Ascending aorta (tissue), 2 donors: ENCODE results near the gene RHOBTB3. TPM values are rescaled to one million over a fixed set of nuclear protein-coding genes. Genes with fewer than 3 reads are reported as not detected.
"Not testable (repeated sequence)": the region's sequence is repeated elsewhere in the genome, so short reads cannot be mapped to it uniquely, and the experiment has no call there.

Source experiments
- DNase-seq, 2 donors: peaks; one replicate each; pipeline ENCODE4 v3.0.0-alpha.2; 2019; ENCODE audit warnings: low spot score in 2 of 2
- H3K27ac ChIP-seq, 2 donors: fragments of 200-600 bp; sonication (generic); one replicate each; pipeline ENCODE4 v1.5.1; 2016 to 2017; ENCODE audit warnings: mild to moderate bottlenecking in 1 of 2
- H3K27me3 ChIP-seq: fragments of 200-600 bp; sonication (generic); one replicate; pipeline ENCODE4 v1.5.1; 2017
- H3K36me3 ChIP-seq, 2 donors: fragments of 200-600 bp; sonication (generic); one replicate each; pipeline ENCODE4 v1.5.1; 2016
- H3K4me1 ChIP-seq, 2 donors: fragments of 200-600 bp; sonication (generic); one replicate each; pipeline ENCODE4 v1.5.1; 2016 to 2017; ENCODE audit warnings: mild to moderate bottlenecking in 1 of 2
- H3K4me3 ChIP-seq, 2 donors: fragments of 200-600 bp; sonication (generic); one replicate each; pipeline ENCODE4 v1.5.1; 2016 to 2017; ENCODE audit warnings: mild to moderate bottlenecking in 1 of 2
- H3K9me3 ChIP-seq, 2 donors: fragments of 200-600 bp; sonication (generic); one replicate each; pipeline ENCODE4 v1.5.1; 2016
- CTCF ChIP-seq, 3 experiments: fragments of 200-600 bp in 2 of 3; fragments of 450-650 bp in 1 of 3; sonication (generic) in 2 of 3; IDR thresholded peaks; one replicate each; pipeline ENCODE4 v1.5.1; 2016 to 2019; ENCODE audit warnings: antibody characterized with exemption in 3 of 3, mild to moderate bottlenecking in 1 of 3, moderate library complexity in 1 of 3
- intact Hi-C: fragments of 100-400 bp; cut with DNase I; formaldehyde crosslinking; loops from one replicate; pipeline ENCODE4 v1.15.1; 2023
- total RNA-seq: library from RNA; depleted of rRNA; stranded (reverse); fragments of >200 nt; gene quantifications from one replicate; pipeline ENCODE4 v1.1.0, GENCODE V29; 2016

The RHOBTB3 gene
- total RNA-seq, 1 donor from 2014 or later, result 153 TPM

DNA sequence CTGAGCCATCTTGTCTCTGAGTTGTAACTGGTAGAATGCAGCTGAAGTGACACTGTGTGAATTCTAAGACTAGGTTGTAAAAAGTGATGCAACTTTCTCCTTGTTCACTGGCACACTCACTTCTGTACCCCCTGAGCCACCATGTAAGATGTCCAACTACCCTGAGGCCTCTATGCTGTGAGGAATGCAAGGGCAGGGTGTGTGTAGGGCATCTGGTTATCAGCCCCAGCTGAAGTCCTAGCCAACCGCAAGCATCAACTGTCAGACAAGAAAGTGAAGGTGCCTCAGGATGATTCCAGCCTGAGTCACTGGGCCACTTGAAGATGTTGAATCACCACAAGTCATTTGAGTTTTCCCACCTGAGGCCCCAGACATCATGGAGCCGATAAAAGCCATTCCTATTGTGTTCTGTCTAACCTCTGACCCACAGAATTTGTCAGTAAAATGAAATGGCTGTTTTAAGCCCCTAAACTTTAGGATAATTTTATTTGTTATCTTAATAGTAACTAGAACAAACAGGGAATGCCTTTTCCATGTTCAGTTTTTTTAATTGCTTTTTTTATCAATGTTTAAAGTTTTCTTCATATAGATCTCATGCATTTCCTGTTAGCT lies 18.7 kb upstream of the RHOBTB3 start:
- no peaks in the 10 kb centered on the region for H3K27me3 ChIP-seq
- H3K27ac ChIP-seq, result no peak overlapping the region
- no peak for TF ChIP-seq CTCF (IDR thresholded peaks at IDR 0.05)
- intact Hi-C loops, result no loop called here
- no peak for DNase-seq
- H3K4me3 ChIP-seq, result no peak overlapping the region
- no peaks in the 10 kb centered on the region for H3K9me3 ChIP-seq
- H3K36me3 ChIP-seq, result no peaks in the 10 kb centered on the region
- H3K4me1 ChIP-seq, result no peaks in the 10 kb centered on the region

- H3K36me3 ChIP-seq, intact Hi-C loops, H3K4me1 ChIP-seq, H3K4me3 ChIP-seq, H3K9me3 ChIP-seq, DNase-seq, H3K27me3 ChIP-seq, H3K27ac ChIP-seq: not testable (repeated sequence)
These were observed 17.9 kb upstream of the RHOBTB3 start for GRCh38 chr5:95713246-95713645.

DNA sequence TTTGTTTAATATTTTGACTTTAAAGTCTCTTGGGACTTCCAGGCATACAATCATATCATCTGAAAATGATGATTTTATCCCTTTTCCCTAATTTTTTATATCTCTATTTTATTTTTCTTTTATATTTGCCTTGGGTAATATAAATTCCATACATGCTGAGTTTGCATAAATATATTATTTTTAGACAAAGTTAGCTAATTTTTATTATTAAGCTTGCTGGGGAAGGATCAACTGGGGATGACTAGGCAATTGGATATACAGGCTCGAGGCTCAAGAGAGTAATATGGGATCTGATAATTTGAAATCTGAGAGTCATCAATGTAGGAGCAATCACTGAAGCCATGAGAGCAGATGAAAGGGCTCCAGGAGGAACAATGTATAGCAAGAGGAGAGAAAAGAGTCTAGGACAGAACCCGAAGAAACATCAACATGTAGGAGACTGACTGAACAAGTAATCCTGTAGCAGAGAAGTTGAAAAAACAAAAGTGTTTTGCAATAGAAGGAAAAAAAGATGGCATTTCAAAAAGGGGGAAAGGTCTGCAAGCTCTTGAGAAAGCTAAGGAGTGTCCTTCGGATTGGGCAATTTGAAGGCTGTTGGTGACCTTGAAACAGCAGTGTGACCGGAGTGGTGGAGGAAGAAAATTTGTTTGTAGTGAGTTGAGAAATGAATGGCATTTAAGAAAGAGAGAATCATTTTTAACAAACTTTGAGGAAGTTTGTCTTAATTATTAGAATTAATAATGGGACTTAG lies 17.0 kb upstream of the RHOBTB3 start:
- Histone ChIP-seq H3K27me3 (no peaks in the 10 kb centered on the region), H3K4me1 (no peaks in the 10 kb centered on the region), H3K9me3 (no peaks in the 10 kb centered on the region), H3K27ac (no peak overlapping the region), H3K36me3 (no peaks in the 10 kb centered on the region), H3K4me3 (no peak overlapping the region)
- DNase-seq, result no peak
- TF ChIP-seq CTCF (IDR thresholded peaks at IDR 0.05), result no peak
- intact Hi-C loops, result no loop called here

- no peak for TF ChIP-seq CTCF (IDR thresholded peaks at IDR 0.05)
- Histone ChIP-seq H3K4me1 (no peaks in the 10 kb centered on the region), H3K27ac (no peak overlapping the region), H3K9me3 (no peaks in the 10 kb centered on the region), H3K36me3 (no peaks in the 10 kb centered on the region), H3K27me3 (no peaks in the 10 kb centered on the region), H3K4me3 (no peak overlapping the region)
- no peak for DNase-seq
- intact Hi-C loops, result no loop called here
These were observed 15.2 kb upstream of the RHOBTB3 start for GRCh38 chr5:95715799-95716461.

DNA sequence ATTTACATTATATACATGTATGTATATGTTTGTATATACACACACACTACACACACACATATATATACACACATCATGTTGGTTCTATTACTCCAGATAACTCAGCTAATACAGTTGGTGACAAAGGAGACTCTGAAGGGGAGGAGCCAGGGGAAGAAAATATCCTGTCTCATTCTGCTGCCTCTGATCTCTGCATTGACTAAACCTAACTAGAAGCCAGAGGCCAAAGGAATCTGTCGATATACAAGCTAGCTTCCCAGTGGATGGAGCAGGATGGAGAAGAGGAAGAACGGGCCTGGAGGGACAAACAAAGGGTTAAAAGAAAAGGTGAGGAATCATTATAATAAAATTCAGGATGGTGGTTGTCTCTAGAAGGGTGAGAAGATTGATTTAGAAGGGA lies 13.7 kb upstream of the RHOBTB3 start:
- no peak for DNase-seq

More for the DNA sequence above, 13.7 kb upstream of the RHOBTB3 start:
- Histone ChIP-seq H3K4me3 (no peak overlapping the region), H3K27ac (no peak overlapping the region), H3K27me3 (no peaks in the 10 kb centered on the region), H3K36me3 (no peaks in the 10 kb centered on the region), H3K4me1 (no peaks in the 10 kb centered on the region), H3K9me3 (no peaks in the 10 kb centered on the region)
- intact Hi-C loops, result no loop called here
- TF ChIP-seq CTCF (IDR thresholded peaks at IDR 0.05), result no peak
